ENCODE data around the gene PET100.

The PET100 gene

GRCh38 chr19:7680606-7681339, 51.2 kb downstream of the PET100 start, which contains the start of gene TRAPPC5:
TSS of gene TRAPPC5 (plus strand) at chr19:7680833. CDS start at chr19:7682254, 1,421 bp downstream.
- DNase-seq = peak; percentile 92
